ENCODE results near the gene ASIC3. TPM values are rescaled to one million over a fixed set of nuclear protein-coding genes. Genes with fewer than 3 reads are reported as not detected.

ASIC3 gene
- total RNA-seq, 1 experiment from 2014 or later, result 1.1 TPM

DNA sequence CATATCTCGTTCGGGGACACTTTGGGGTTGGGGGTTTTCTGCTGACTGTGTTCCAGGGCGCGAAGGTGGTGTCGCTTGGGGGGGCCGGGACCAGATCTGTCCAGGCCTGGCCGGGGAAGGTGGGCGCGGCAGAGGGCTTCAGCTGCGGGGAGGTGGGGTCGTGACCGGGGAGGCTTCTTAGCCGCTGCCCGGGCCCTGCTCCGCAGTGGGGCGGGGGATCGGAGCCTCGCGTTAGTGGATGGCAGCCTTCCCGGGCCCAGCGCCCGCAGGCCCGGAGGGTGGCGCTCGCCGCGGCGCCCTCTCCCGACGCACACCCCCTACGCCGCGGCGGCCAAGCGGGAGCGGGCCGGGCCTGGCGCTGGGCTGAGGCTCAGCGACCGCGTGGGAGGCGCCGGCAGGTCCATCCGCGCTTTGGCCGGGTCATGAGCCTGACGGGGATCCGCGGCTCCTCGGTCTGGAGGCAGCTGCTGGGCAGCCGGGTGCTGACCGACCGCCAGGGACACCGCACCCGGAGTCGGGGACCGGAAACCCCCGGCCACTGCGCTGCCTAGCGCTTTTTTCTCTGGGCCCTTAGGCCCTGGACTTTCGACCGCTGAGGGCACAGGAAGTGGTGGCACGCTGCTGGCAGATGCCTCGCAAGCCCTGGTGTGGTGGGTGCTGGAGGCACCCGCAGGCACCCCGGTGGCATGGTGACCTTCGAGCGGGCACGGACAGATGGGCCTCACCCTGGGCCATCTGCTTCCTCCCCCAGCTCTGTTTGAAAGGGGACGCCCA, 39.1 kb downstream of the ASIC3 start:
- Histone ChIP-seq H3K4me1 (peaks cover 18% of the 10 kb centered on the region), H3K4me3 (ENCODE audit: low read depth, low read length) (peak overlapping the region; percentile 75), H3K9me3 (no peaks in the 10 kb centered on the region), H3K27me3 (replicated peaks; ENCODE audit: control insufficient read depth, insufficient read depth, low read length) (no peaks in the 10 kb centered on the region), H3K36me3 (ENCODE audit: control insufficient read depth, insufficient read depth, low read length) (peaks cover 1% of the 10 kb centered on the region)
- CTCF ChIA-PET, result interaction anchor here (0.6 to 1.1 kb wide), 5 partner anchors 11 to 1647 kb away, joined by 3 to 5 read pairs (median 3); no protein-coding TSS in a partner anchor
- H3K4me1 Mint-ChIP-seq (ENCODE audit: low read depth, unreplicated experiment), result peaks cover 34% of the 10 kb centered on the region
- DNase-seq, result peak in 1 of 2 experiments; percentile 70
- peaks cover 38% of the 10 kb centered on the region for H3K36me3 Mint-ChIP-seq (ENCODE audit: insufficient read depth, unreplicated experiment)
- TF ChIP-seq, protein P1, sequence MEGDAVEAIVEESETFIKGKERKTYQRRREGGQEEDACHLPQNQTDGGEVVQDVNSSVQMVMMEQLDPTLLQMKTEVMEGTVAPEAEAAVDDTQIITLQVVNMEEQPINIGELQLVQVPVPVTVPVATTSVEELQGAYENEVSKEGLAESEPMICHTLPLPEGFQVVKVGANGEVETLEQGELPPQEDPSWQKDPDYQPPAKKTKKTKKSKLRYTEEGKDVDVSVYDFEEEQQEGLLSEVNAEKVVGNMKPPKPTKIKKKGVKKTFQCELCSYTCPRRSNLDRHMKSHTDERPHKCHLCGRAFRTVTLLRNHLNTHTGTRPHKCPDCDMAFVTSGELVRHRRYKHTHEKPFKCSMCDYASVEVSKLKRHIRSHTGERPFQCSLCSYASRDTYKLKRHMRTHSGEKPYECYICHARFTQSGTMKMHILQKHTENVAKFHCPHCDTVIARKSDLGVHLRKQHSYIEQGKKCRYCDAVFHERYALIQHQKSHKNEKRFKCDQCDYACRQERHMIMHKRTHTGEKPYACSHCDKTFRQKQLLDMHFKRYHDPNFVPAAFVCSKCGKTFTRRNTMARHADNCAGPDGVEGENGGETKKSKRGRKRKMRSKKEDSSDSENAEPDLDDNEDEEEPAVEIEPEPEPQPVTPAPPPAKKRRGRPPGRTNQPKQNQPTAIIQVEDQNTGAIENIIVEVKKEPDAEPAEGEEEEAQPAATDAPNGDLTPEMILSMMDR (IDR thresholded peaks at IDR 0.05; ENCODE audit: insufficient read depth in 1 of 2, low read depth in 1 of 2, low read length in 1 of 2, severe bottlenecking in 1 of 2, unreplicated experiment in 1 of 2), result peak in 1 of 2 experiments; percentile 42
- no peaks in the 10 kb centered on the region for H3K9me3 Mint-ChIP-seq (ENCODE audit: unreplicated experiment)
- POLR2A ChIA-PET, result interaction anchor here (0.8 kb wide), 1 partner anchor 25 kb away, joined by 3 read pairs; no protein-coding TSS in a partner anchor
- intact Hi-C loops (cut with micrococcal nuclease; ENCODE audit: unreplicated experiment), result loop anchor here (1.0 kb wide), 1 partner anchor 24 kb away; no protein-coding TSS in a partner anchor
- BruUV-seq (replicated peaks), result no TSS peak
- H3K27me3 Mint-ChIP-seq (ENCODE audit: insufficient read depth, unreplicated experiment), result no peaks in the 10 kb centered on the region
- no peak overlapping the region for H3K27ac Mint-ChIP-seq (ENCODE audit: unreplicated experiment)
- peak overlapping the region; percentile 93 for H3K4me3 Mint-ChIP-seq (ENCODE audit: unreplicated experiment)

DNA sequence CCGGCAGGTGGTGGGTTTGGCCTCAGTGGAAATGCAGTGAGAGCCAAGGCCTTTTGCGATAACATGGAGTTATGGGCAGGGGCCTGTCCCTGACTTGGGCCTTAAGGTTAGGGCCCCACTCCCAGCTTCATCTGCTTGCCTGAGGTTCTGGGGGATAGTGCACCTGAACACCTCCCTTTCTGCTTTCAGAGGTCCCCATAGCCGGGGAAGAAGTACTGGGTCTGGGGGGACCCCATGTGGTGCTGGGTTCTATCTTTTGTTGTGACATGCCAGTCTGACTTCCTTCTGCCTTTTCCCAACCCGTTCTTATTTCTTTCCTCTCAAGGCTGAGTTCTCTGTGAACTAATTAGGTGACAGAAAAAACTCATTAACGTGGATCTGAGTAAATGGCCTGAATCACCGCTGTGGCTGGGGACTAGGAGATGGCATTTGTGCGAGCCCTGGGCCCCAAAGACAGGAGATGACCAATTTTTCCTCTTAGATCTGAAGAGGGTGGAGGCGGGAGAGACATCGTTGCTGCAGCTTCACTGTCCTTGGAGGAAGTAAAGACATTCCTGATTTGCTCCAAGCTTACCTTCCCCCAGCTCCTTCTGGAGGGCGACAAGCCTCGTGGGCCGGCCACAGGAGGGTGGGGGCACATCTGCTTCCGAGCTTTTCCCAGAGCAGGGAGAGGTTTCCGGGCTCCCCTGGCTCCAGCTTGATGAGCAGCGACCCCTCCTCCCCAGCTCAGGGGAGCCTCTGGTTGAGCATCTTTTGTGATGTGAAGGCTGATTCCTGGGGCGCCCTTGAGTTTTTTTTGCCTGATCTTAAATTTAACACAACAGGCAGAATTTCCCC, 39.9 kb downstream of the ASIC3 start:
- TF ChIP-seq, protein P1 (IDR thresholded peaks at IDR 0.05; ENCODE audit: insufficient read depth in 1 of 2, low read depth in 1 of 2, low read length in 1 of 2, severe bottlenecking in 1 of 2, unreplicated experiment in 1 of 2), result no peak
- H3K27me3 Mint-ChIP-seq (ENCODE audit: insufficient read depth, unreplicated experiment), result no peaks in the 10 kb centered on the region
- Histone ChIP-seq H3K9me3 (no peaks in the 10 kb centered on the region), H3K36me3 (ENCODE audit: control insufficient read depth, insufficient read depth, low read length) (peaks cover 1% of the 10 kb centered on the region), H3K27me3 (replicated peaks; ENCODE audit: control insufficient read depth, insufficient read depth, low read length) (no peaks in the 10 kb centered on the region), H3K4me3 (ENCODE audit: low read depth, low read length) (peak overlapping the region; percentile 75), H3K4me1 (peaks cover 17% of the 10 kb centered on the region)
- intact Hi-C loops (cut with micrococcal nuclease; ENCODE audit: unreplicated experiment), result no loop called here
- H3K9me3 Mint-ChIP-seq (ENCODE audit: unreplicated experiment), result no peaks in the 10 kb centered on the region
- no peak for DNase-seq
- H3K4me3 Mint-ChIP-seq (ENCODE audit: unreplicated experiment), result peak overlapping the region; percentile 93
- H3K4me1 Mint-ChIP-seq (ENCODE audit: low read depth, unreplicated experiment), result peaks cover 28% of the 10 kb centered on the region
- CTCF ChIA-PET, result interaction anchor here (0.7 to 1.1 kb wide), 5 partner anchors 23 to 123 kb away, joined by 3 to 5 read pairs (median 3); no protein-coding TSS in a partner anchor
- H3K27ac Mint-ChIP-seq (ENCODE audit: unreplicated experiment), result no peak overlapping the region
- H3K36me3 Mint-ChIP-seq (ENCODE audit: insufficient read depth, unreplicated experiment), result peaks cover 32% of the 10 kb centered on the region
- POLR2A ChIA-PET, result interaction anchor here (0.8 to 1.0 kb wide), 2 partner anchors 26 kb away, joined by 3 read pairs; no protein-coding TSS in a partner anchor
- BruUV-seq (replicated peaks), result TSS peak; percentile 28

All from Caco-2 (cell line).